WTC11 (cell line): ENCODE data around the gene TMEM198. TPM values are rescaled to one million over a fixed set of nuclear protein-coding genes. Genes with fewer than 3 reads are reported as not detected.

Source experiments
- ATAC-seq: fragments of 200-7000 bp; cut with Tn5 transposase; 2 replicates; pipeline ENCODE4 v1.10.0; 2021; ENCODE audit warnings: mild to moderate bottlenecking, moderate library complexity
- CTCF ChIA-PET: fragments of 300-600 bp; sonication (Branson Sonifier 250); formaldehyde crosslinking; loops from one replicate; lab custom pipeline; 2021; ENCODE audit warnings: antibody characterized with exemption; lab: Charles Lee
- POLR2A ChIA-PET: fragments of 350-600 bp; sonication (Branson Sonifier 250); formaldehyde crosslinking; loops from one replicate; lab custom pipeline; 2021; ENCODE audit warnings: antibody characterized with exemption; lab: Charles Lee
- DNase-seq: peaks from one replicate; pipeline ENCODE4 v3.0.0; 2021; ENCODE audit warnings: low spot score
- H3K27ac Mint-ChIP-seq: 2 replicates; pipeline ENCODE4 v1.8.0; 2021; ENCODE audit warnings: mixed read lengths
- H3K27me3 Mint-ChIP-seq: 2 replicates; pipeline ENCODE4 v1.8.0; 2021; ENCODE audit warnings: low read depth, mild to moderate bottlenecking, moderate library complexity, mixed read lengths
- H3K36me3 Mint-ChIP-seq: 2 replicates; pipeline ENCODE4 v1.8.0; 2021; ENCODE audit warnings: mixed read lengths
- H3K4me1 Mint-ChIP-seq: 2 replicates; pipeline ENCODE4 v1.8.0; 2022; ENCODE audit warnings: mixed read lengths
- H3K4me3 Mint-ChIP-seq: 2 replicates; pipeline ENCODE4 v1.8.0; 2021; ENCODE audit warnings: mild to moderate bottlenecking, moderate library complexity, mixed read lengths
- H3K9me3 Mint-ChIP-seq: 2 replicates; pipeline ENCODE4 v1.8.0; 2021; ENCODE audit warnings: mixed read lengths
- ATF2 ChIP-seq: sonication (generic); formaldehyde crosslinking; IDR thresholded peaks from 2 replicates; pipeline ENCODE4 v1.8.1; 2022; ENCODE audit warnings: low read depth, missing genetic modification reagents, borderline replicate concordance
- ATF6 ChIP-seq: sonication (generic); formaldehyde crosslinking; IDR thresholded peaks from 2 replicates; pipeline ENCODE4 v1.8.1; 2023; ENCODE audit warnings: mild to moderate bottlenecking, missing genetic modification reagents
- CDX4 ChIP-seq: fragments of 250-450 bp; sonication (Bioruptor Pico); IDR thresholded peaks from 2 replicates; pipeline ENCODE4 v1.9.0; 2021; ENCODE audit warnings: moderate library complexity, mild to moderate bottlenecking, inconsistent platforms, borderline replicate concordance
- CREB1 ChIP-seq: sonication (generic); formaldehyde crosslinking; IDR thresholded peaks from 2 replicates; pipeline ENCODE4 v1.8.0; 2023; ENCODE audit warnings: mild to moderate bottlenecking, missing genetic modification reagents
- CREM ChIP-seq: sonication (generic); formaldehyde crosslinking; IDR thresholded peaks from 2 replicates; pipeline ENCODE4 v1.8.1; 2022; ENCODE audit warnings: mild to moderate bottlenecking, missing genetic modification reagents, moderate library complexity
- CTCF ChIP-seq: fragments of 200-600 bp; IDR thresholded peaks from 2 replicates; pipeline ENCODE4 v1.8.0; 2022; ENCODE audit warnings: antibody characterized with exemption
- E2F4 ChIP-seq: sonication (generic); formaldehyde crosslinking; IDR thresholded peaks from 2 replicates; pipeline ENCODE4 v1.8.1; 2022; ENCODE audit warnings: low read depth, mild to moderate bottlenecking, moderate library complexity, missing genetic modification reagents, borderline replicate concordance
- E2F5 ChIP-seq: sonication (generic); formaldehyde crosslinking; IDR thresholded peaks from 2 replicates; pipeline ENCODE4 v1.8.1; 2022; ENCODE audit warnings: mild to moderate bottlenecking, moderate library complexity, missing genetic modification reagents
- ESRRA ChIP-seq: sonication (generic); formaldehyde crosslinking; IDR thresholded peaks from 2 replicates; pipeline ENCODE4 v1.8.1; 2022; ENCODE audit warnings: mild to moderate bottlenecking, missing genetic modification reagents, borderline replicate concordance
- FOXJ3 ChIP-seq: sonication (generic); formaldehyde crosslinking; IDR thresholded peaks from 2 replicates; pipeline ENCODE4 v1.9.0; 2021; ENCODE audit warnings: missing genetic modification reagents, mild to moderate bottlenecking, borderline replicate concordance
- FOXK1 ChIP-seq: sonication (generic); formaldehyde crosslinking; IDR thresholded peaks from 2 replicates; pipeline ENCODE4 v1.8.0; 2022; ENCODE audit warnings: mild to moderate bottlenecking, moderate library complexity, missing genetic modification reagents
- GRHL2 ChIP-seq: fragments of 250-450 bp; sonication (Bioruptor Pico); IDR thresholded peaks from 2 replicates; pipeline ENCODE4 v1.8.0; 2022; ENCODE audit warnings: mild to moderate bottlenecking, moderate library complexity; ENCODE audit not compliant: insufficient replicate concordance, severe bottlenecking
- HMGXB4 ChIP-seq: sonication (generic); formaldehyde crosslinking; IDR thresholded peaks from 2 replicates; pipeline ENCODE4 v1.8.1; 2023; ENCODE audit warnings: mild to moderate bottlenecking, moderate library complexity, missing genetic modification reagents
- KAT7 ChIP-seq: sonication (generic); formaldehyde crosslinking; IDR thresholded peaks from 2 replicates; pipeline ENCODE4 v1.8.1; 2023; ENCODE audit warnings: missing genetic modification reagents, mild to moderate bottlenecking, borderline replicate concordance
- PREB ChIP-seq: sonication (generic); formaldehyde crosslinking; IDR thresholded peaks from 2 replicates; pipeline ENCODE4 v1.8.1; 2022; ENCODE audit warnings: mild to moderate bottlenecking, missing genetic modification reagents, moderate library complexity, borderline replicate concordance
- SMAD4 ChIP-seq: sonication (generic); formaldehyde crosslinking; IDR thresholded peaks from 2 replicates; pipeline ENCODE4 v1.8.0; 2022; ENCODE audit warnings: mild to moderate bottlenecking, missing genetic modification reagents
- TP53 ChIP-seq: sonication (generic); formaldehyde crosslinking; IDR thresholded peaks from 2 replicates; pipeline ENCODE4 v1.8.1; 2023; ENCODE audit warnings: mild to moderate bottlenecking, missing genetic modification reagents
- ZBTB21 ChIP-seq: sonication (generic); formaldehyde crosslinking; IDR thresholded peaks from 2 replicates; pipeline ENCODE4 v1.8.1; 2023; ENCODE audit warnings: mild to moderate bottlenecking, missing genetic modification reagents, borderline replicate concordance
- ZNF219 ChIP-seq: sonication (generic); formaldehyde crosslinking; IDR thresholded peaks from 2 replicates; pipeline ENCODE4 v1.8.0; 2023; ENCODE audit warnings: missing genetic modification reagents, mild to moderate bottlenecking, borderline replicate concordance
- ZNF232 ChIP-seq: sonication (generic); formaldehyde crosslinking; IDR thresholded peaks from 2 replicates; pipeline ENCODE4 v1.8.0; 2022; ENCODE audit warnings: mild to moderate bottlenecking, missing genetic modification reagents
- ZNF512 ChIP-seq: sonication (generic); formaldehyde crosslinking; IDR thresholded peaks from 2 replicates; pipeline ENCODE4 v1.8.1; 2022; ENCODE audit warnings: missing genetic modification reagents, borderline replicate concordance
- total RNA-seq: library from RNA; stranded (reverse); gene quantifications from 3 replicates; pipeline ENCODE4 v1.2.3, GENCODE V29; 2021

The TMEM198 gene
- total RNA-seq, 1 experiment from 2014 or later, result 7.1 TPM

- Mint-ChIP-seq H3K4me3 (peak overlapping the region; percentile 93), H3K9me3 (no peaks in the 10 kb centered on the region), H3K27me3 (peaks cover 38% of the 10 kb centered on the region), H3K27ac (no peak overlapping the region), H3K36me3 (peaks cover 10% of the 10 kb centered on the region; the same call in 1 of the 2 replicates), H3K4me1 (peaks cover 10% of the 10 kb centered on the region)
- CTCF ChIA-PET, result interaction anchor here (0.8 to 3.9 kb wide), 11 partner anchors 8 to 258 kb away, joined by 3 to 35 read pairs (median 5); partner anchors contain the start of genes CHPF, GMPPA and TMEM198
- DNase-seq, result peak; percentile 94
- ATAC-seq, result peak; percentile 90
- POLR2A ChIA-PET, result interaction anchor here (0.5 to 2.8 kb wide), 6 partner anchors 9 to 45 kb away, joined by 3 to 17 read pairs (median 12); partner anchors contain the start of genes CHPF, INHA, OBSL1 and STK11IP
- TF ChIP-seq ZNF219 (CRISPR knock-in tag) (no peak), TP53 (CRISPR knock-in tag) (peak; percentile 87; the same call in 1 of the 2 replicates), E2F5 (CRISPR knock-in tag) (peak; percentile 92), FOXK1 (CRISPR knock-in tag) (peak; percentile 68; the same call in 1 of the 2 replicates), FOXJ3 (CRISPR knock-in tag) (no peak), CREB1 (CRISPR knock-in tag) (peak; percentile 64; the same call in 1 of the 2 replicates), ZBTB21 (CRISPR knock-in tag) (peak; percentile 83), SMAD4 (CRISPR knock-in tag) (no peak), ESRRA (CRISPR knock-in tag) (peak; percentile 84; the same call in 1 of the 2 replicates), CDX4 (CRISPR knock-in tag) (no peak), ZNF512 (CRISPR knock-in tag) (no peak), ZNF232 (CRISPR knock-in tag) (peak; percentile 75), CTCF (no peak), ATF2 (CRISPR knock-in tag) (no peak), PREB (peak; percentile 76; the same call in 1 of the 2 replicates), ATF6 (CRISPR knock-in tag) (no peak), CREM (CRISPR knock-in tag) (peak; percentile 84), E2F4 (CRISPR knock-in tag) (no peak), HMGXB4 (CRISPR knock-in tag) (peak; percentile 76; the same call in 1 of the 2 replicates), KAT7 (no peak), GRHL2 (no peak)
Measured at GRCh38 chr2:219552382-219553167, 8.7 kb downstream of the TMEM198 start.
